ENCODE measurements around the gene MYOZ2.

Gene MYOZ2

GRCh38 chr4:119212234-119212963, 76.8 kb downstream of the MYOZ2 start, which contains the start of gene USP53 (continued):
- TF ChIP-seq YY2 (tag by site-specific recombination; IDR thresholded peaks at IDR 0.05) (no peak), SP3 (tag by site-specific recombination; IDR thresholded peaks at IDR 0.05) (peak; percentile 95), ZNF155 (tag by site-specific recombination; IDR thresholded peaks at IDR 0.05) (no peak), ZBTB49 (tag by site-specific recombination; IDR thresholded peaks at IDR 0.05; ENCODE audit: low read depth) (no peak), ZNF792 (tag by site-specific recombination; IDR thresholded peaks at IDR 0.05) (0 out of 2 replicates have a peak, but pooled peaks have one; percentile 22), PBX3 (CRISPR knock-in tag; IDR thresholded peaks at IDR 0.05) (no peak), ZNF561 (tag by site-specific recombination; IDR thresholded peaks at IDR 0.05; ENCODE audit: borderline replicate concordance) (no peak), ZNF544 (tag by site-specific recombination; IDR thresholded peaks at IDR 0.05) (no peak), ZNF768 (tag by site-specific recombination; IDR thresholded peaks at IDR 0.05) (no peak), SP7 (tag by site-specific recombination; IDR thresholded peaks at IDR 0.05) (peak; percentile 13; the same call in 1 of the 2 replicates), ZNF521 (tag by site-specific recombination; IDR thresholded peaks at IDR 0.05) (no peak), ZIC2 (tag by site-specific recombination; IDR thresholded peaks at IDR 0.05) (peak; percentile 58; the same call in 1 of the 2 replicates), ZSCAN23 (tag by site-specific recombination; IDR thresholded peaks at IDR 0.05) (no peak), ZNF654 (tag by site-specific recombination; IDR thresholded peaks at IDR 0.05; ENCODE audit: low read depth) (no peak), ZNF174 (tag by site-specific recombination; IDR thresholded peaks at IDR 0.05) (no peak), ZNF488 (tag by site-specific recombination; IDR thresholded peaks at IDR 0.05) (no peak), ZNF426 (tag by site-specific recombination; IDR thresholded peaks at IDR 0.05) (no peak), INSM2 (tag by site-specific recombination; IDR thresholded peaks at IDR 0.05) (0 out of 2 replicates have a peak, but pooled peaks have one; percentile 46), ZNF394 (tag by site-specific recombination; IDR thresholded peaks at IDR 0.05; ENCODE audit: borderline replicate concordance) (no peak; the same call in 1 of the 2 replicates), ZNF670 (tag by site-specific recombination; IDR thresholded peaks at IDR 0.05; ENCODE audit: low read depth) (no peak), ZBTB6 (tag by site-specific recombination; IDR thresholded peaks at IDR 0.05) (peak; percentile 51; the same call in 1 of the 2 replicates), KLF9 (tag by site-specific recombination; IDR thresholded peaks at IDR 0.05; ENCODE audit: low read depth) (peak; percentile 30), HOXA7 (CRISPR knock-in tag; IDR thresholded peaks at IDR 0.05; ENCODE audit: borderline replicate concordance) (no peak), ZNF18 (tag by site-specific recombination; IDR thresholded peaks at IDR 0.05) (0 out of 2 replicates have a peak, but pooled peaks have one; percentile 13), SP2 (tag by site-specific recombination; IDR thresholded peaks at IDR 0.05) (peak; percentile 83), ZNF664 (tag by site-specific recombination; IDR thresholded peaks at IDR 0.05) (no peak), ZNF362 (tag by site-specific recombination; IDR thresholded peaks at IDR 0.05) (no peak), ZNF404 (tag by site-specific recombination; IDR thresholded peaks at IDR 0.05) (no peak), ZNF555 (tag by site-specific recombination; conservative IDR thresholded peaks at IDR 0.05) (no peak), GLIS1 (tag by site-specific recombination; IDR thresholded peaks at IDR 0.05) (peak; percentile 55; the same call in 1 of the 2 replicates)
